H1 (cell line): Measurements from ENCODE around the gene HRH3. TPM values are rescaled to one million over a fixed set of nuclear protein-coding genes. Genes with fewer than 3 reads are reported as not detected.

Experiments
- CTCF ChIA-PET: fragments of 300-600 bp; sonication (Branson Sonifier 250); formaldehyde crosslinking; loops from one replicate; lab custom pipeline; 2021; ENCODE audit not compliant: partially characterized antibody; lab: Charles Lee
- POLR2A ChIA-PET: fragments of 300-600 bp; sonication (Branson Sonifier 250); formaldehyde crosslinking; loops from one replicate; lab custom pipeline; 2021; ENCODE audit warnings: inconsistent platforms; ENCODE audit not compliant: partially characterized antibody; lab: Charles Lee
- DNase-seq, 2 experiments: peaks; one replicate each; pipeline versions ENCODE4 v3.0.0 to v3.0.0-alpha.2; 2010 to 2022; ENCODE audit warnings: low spot score in 2 of 2, low read depth in 1 of 2, mixed read lengths in 1 of 2
- FAIRE-seq: peaks from 2 replicates; lab custom pipeline; 2011; peaks lifted over from hg19 to GRCh38; lab: Jason Lieb, UNC
- H2AFZ ChIP-seq: 2 replicates; pipeline ENCODE4 v1.8.1; 2012; ENCODE audit warnings: low read length, inconsistent platforms
- H2AK5ac ChIP-seq: 2 replicates; pipeline ENCODE4 v1.6.1; 2013; ENCODE audit warnings: low read depth, low read length
- H2BK120ac ChIP-seq: replicated peaks from 2 replicates; pipeline ENCODE3; 2013; ENCODE audit warnings: low read depth, low read length, inconsistent platforms
- H2BK12ac ChIP-seq: 2 replicates; pipeline ENCODE4 v1.6.1; 2013; ENCODE audit warnings: low read depth, low read length
- H2BK15ac ChIP-seq: 2 replicates; pipeline ENCODE4 v1.6.1; 2013; ENCODE audit warnings: low read length
- H2BK20ac ChIP-seq: 2 replicates; pipeline ENCODE4 v1.6.1; 2013; ENCODE audit warnings: low read length
- H2BK5ac ChIP-seq: 2 replicates; pipeline ENCODE4 v1.6.1; 2013; ENCODE audit warnings: low read depth, low read length
- H3K14ac ChIP-seq: 2 replicates; pipeline ENCODE4 v1.6.1; 2013; ENCODE audit warnings: inconsistent platforms; ENCODE audit not compliant: insufficient read length
- H3K18ac ChIP-seq: 2 replicates; pipeline ENCODE4 v1.6.1; 2013; ENCODE audit warnings: low read length; ENCODE audit errors: extremely low read depth
- H3K23ac ChIP-seq: 2 replicates; pipeline ENCODE4 v1.6.1; 2013; ENCODE audit warnings: inconsistent platforms; ENCODE audit not compliant: insufficient read length
- H3K23me2 ChIP-seq: 2 replicates; pipeline ENCODE4 v1.6.1; 2013; ENCODE audit warnings: low read depth, low read length
- H3K27ac ChIP-seq: 2 replicates; pipeline ENCODE4 v1.6.1; 2011; ENCODE audit warnings: low read depth, low read length, inconsistent platforms
- H3K27me3 ChIP-seq, 4 experiments: replicated peaks in 1 of 4; 1 replicate in 1 of 4; 2 replicates in 3 of 4; pipeline versions ENCODE4 v1.6.1 to v1.8.1; 2011 to 2013; ENCODE audit warnings: low read length in 3 of 4, mild to moderate bottlenecking in 3 of 4, inconsistent platforms in 2 of 4, mixed read lengths in 2 of 4, moderate library complexity in 1 of 4; ENCODE audit not compliant: control insufficient read depth in 3 of 4, insufficient read depth in 3 of 4; ENCODE audit errors: extremely low read depth in 1 of 4
- H3K36me3 ChIP-seq, 4 experiments: 2 replicates each; pipeline versions ENCODE4 v1.6.1 to v1.8.1; 2011 to 2013; ENCODE audit warnings: mild to moderate bottlenecking in 4 of 4, low read length in 3 of 4, moderate library complexity in 2 of 4, control low read depth in 1 of 4, inconsistent platforms in 1 of 4; ENCODE audit not compliant: insufficient read depth in 4 of 4, control insufficient read depth in 2 of 4
- H3K4ac ChIP-seq: replicated peaks from 2 replicates; pipeline ENCODE3; 2013; ENCODE audit warnings: low read length, low read depth, mixed read lengths, inconsistent platforms; ENCODE audit not compliant: insufficient read length
- H3K4me1 ChIP-seq, 4 experiments: replicated peaks in 1 of 4; 1 replicate in 1 of 4; 2 replicates in 3 of 4; pipeline versions ENCODE4 v1.6.1 to v1.8.1; 2011 to 2013; ENCODE audit warnings: low read length in 3 of 4, inconsistent platforms in 2 of 4, mixed read lengths in 1 of 4; ENCODE audit not compliant: insufficient read depth in 4 of 4, control insufficient read depth in 3 of 4
- H3K4me2 ChIP-seq, 2 experiments: 2 replicates each; pipeline versions ENCODE4 v1.6.1 to v1.8.1; 2011 to 2013; ENCODE audit warnings: low read depth in 2 of 2, low read length in 2 of 2, control low read depth in 1 of 2, inconsistent platforms in 1 of 2, mild to moderate bottlenecking in 1 of 2; ENCODE audit not compliant: insufficient read depth in 1 of 2
- H3K4me3 ChIP-seq, 4 experiments: fragments of 200-600, 300-600 bp in 1 of 4; sonication (generic), shearing (Covaris generic), sonication (Bioruptor Twin) in 1 of 4; 2 replicates each; pipeline versions ENCODE4 v1.5.1 to v1.8.1; 2011 to 2016; ENCODE audit warnings: low read length in 4 of 4, low read depth in 3 of 4, control low read depth in 2 of 4, inconsistent platforms in 2 of 4, mild to moderate bottlenecking in 2 of 4, mixed read lengths in 1 of 4, moderate library complexity in 1 of 4; ENCODE audit not compliant: insufficient read depth in 2 of 4; ENCODE audit errors: extremely low read depth in 1 of 4
- H3K56ac ChIP-seq: replicated peaks from 2 replicates; pipeline ENCODE3; 2013; ENCODE audit warnings: low read depth, mild to moderate bottlenecking, mixed read lengths, low read length, inconsistent platforms; ENCODE audit not compliant: insufficient read length
- H3K79me1 ChIP-seq: 2 replicates; pipeline ENCODE4 v1.6.1; 2013; ENCODE audit warnings: low read depth, low read length, control low read depth
- H3K79me2 ChIP-seq, 2 experiments: 2 replicates each; pipeline versions ENCODE4 v1.6.1 to v1.8.1; 2012 to 2013; ENCODE audit warnings: low read length in 2 of 2, mild to moderate bottlenecking in 2 of 2, inconsistent platforms in 1 of 2; ENCODE audit not compliant: insufficient read depth in 2 of 2, control insufficient read depth in 1 of 2
- H3K9ac ChIP-seq, 4 experiments: replicated peaks in 1 of 4; 1 replicate in 1 of 4; 2 replicates in 3 of 4; pipeline versions ENCODE4 v1.6.1 to v1.8.1; 2011 to 2013; ENCODE audit warnings: low read depth in 3 of 4, low read length in 3 of 4, control low read depth in 2 of 4, mild to moderate bottlenecking in 2 of 4, moderate library complexity in 2 of 4, inconsistent platforms in 1 of 4; ENCODE audit errors: extremely low read depth in 1 of 4
- H3K9me3 ChIP-seq, 2 experiments: 2 replicates each; pipeline versions ENCODE4 v1.6.1 to v1.8.1; 2012 to 2013; ENCODE audit warnings: mild to moderate bottlenecking in 2 of 2, moderate library complexity in 2 of 2, control low read depth in 1 of 2, inconsistent platforms in 1 of 2, low read depth in 1 of 2, low read length in 1 of 2, mixed read lengths in 1 of 2; ENCODE audit not compliant: insufficient read depth in 2 of 2
- H4K20me1 ChIP-seq, 2 experiments: replicated peaks in 1 of 2; 2 replicates each; pipeline versions ENCODE3 to v1.8.1; 2011 to 2013; ENCODE audit warnings: inconsistent platforms in 2 of 2, low read length in 2 of 2, mild to moderate bottlenecking in 1 of 2; ENCODE audit not compliant: insufficient read depth in 2 of 2, control insufficient read depth in 1 of 2
- H4K5ac ChIP-seq: 2 replicates; pipeline ENCODE4 v1.6.1; 2013; ENCODE audit warnings: low read length, low read depth, mixed read lengths, inconsistent platforms; ENCODE audit not compliant: insufficient read length
- H4K8ac ChIP-seq: 2 replicates; pipeline ENCODE4 v1.8.0; 2013; ENCODE audit warnings: mild to moderate bottlenecking, moderate library complexity, low read length, inconsistent platforms; ENCODE audit not compliant: insufficient read depth; ENCODE audit errors: extremely low read depth
- H4K91ac ChIP-seq: replicated peaks from 2 replicates; pipeline ENCODE3; 2013; ENCODE audit warnings: low read length, mixed read lengths, inconsistent platforms; ENCODE audit not compliant: insufficient read length
- CHD1 ChIP-seq: IDR thresholded peaks from 2 replicates; pipeline ENCODE4 v1.6.1; 2012; ENCODE audit warnings: low read depth, low read length, improper control_type of control experiment
- CHD2 ChIP-seq: IDR thresholded peaks from 2 replicates; pipeline ENCODE4 v1.6.1; 2012; ENCODE audit warnings: low read length, improper control_type of control experiment
- JUN ChIP-seq: IDR thresholded peaks from 2 replicates; pipeline ENCODE4 v1.6.1; 2011; ENCODE audit warnings: low read depth, mild to moderate bottlenecking, improper control_type of control experiment, low read length
- JUND ChIP-seq: IDR thresholded peaks from 2 replicates; pipeline ENCODE4 v1.6.1; 2011; ENCODE audit warnings: mild to moderate bottlenecking, improper control_type of control experiment, low read length
- KDM4A ChIP-seq: IDR thresholded peaks from one replicate; pipeline ENCODE4 v1.7.1; 2012; ENCODE audit warnings: low read depth, mild to moderate bottlenecking, moderate library complexity, low read length, inconsistent platforms; ENCODE audit not compliant: severe bottlenecking
- RFX5 ChIP-seq: IDR thresholded peaks from 2 replicates; pipeline ENCODE4 v1.6.1; 2011; ENCODE audit warnings: low read depth, low read length, improper control_type of control experiment, borderline replicate concordance
- WGBS, 2 experiments: shearing (Covaris generic) in 1 of 2; methylation state at CpG; one replicate each; pipeline versions ENCODE4 v1.1.6 to v1.1.7; 2013 to 2015; ENCODE audit warnings: low lambda C conversion rate in 2 of 2, mixed read lengths in 2 of 2, inconsistent platforms in 1 of 2, low coverage in 1 of 2, missing lambda C conversion rate in 1 of 2; ENCODE audit not compliant: insufficient replicate concordance in 2 of 2, insufficient coverage in 1 of 2, insufficient read length in 1 of 2; ENCODE audit errors: extremely low coverage in 1 of 2, missing lambda C conversion rate in 1 of 2; 5-methylcytosine and 5-hydroxymethylcytosine counted together
- polyA plus RNA-seq, 7 experiments: library from polyadenylated mRNA; depleted of rRNA in 3 of 7; stranded (reverse) in 5 of 7; unstranded in 2 of 7; fragments of >200 nt in 5 of 7; fragments of 200-250 nt in 2 of 7; gene quantifications; 1 replicate in 5 of 7; 2 replicates in 1 of 7; 4 replicates in 1 of 7; pipeline versions ENCODE4 v1.2.1 to v1.2.3, GENCODE V29; 2011 to 2013; ENCODE audit warnings: missing spikeins in 2 of 7, mixed read lengths in 2 of 7
- total RNA-seq: library from RNA; stranded (reverse); fragmentation: NEBNext Ultra II Directional; extraction: Animal tissue kit (Norgen Biotek cat#: 25700); gene quantifications from 2 replicates; pipeline ENCODE4 v1.2.1, GENCODE V29; 2021
- TF ChIP-seq, protein P1 (sequence below): IDR thresholded peaks from 2 replicates; pipeline ENCODE4 v1.6.1; 2012; ENCODE audit warnings: inconsistent platforms
- TF ChIP-seq, protein P2 (sequence below): IDR thresholded peaks from 2 replicates; pipeline ENCODE4 v1.6.1; 2011; ENCODE audit warnings: low read depth, mild to moderate bottlenecking, low read length; ENCODE audit not compliant: insufficient read depth

HRH3 gene
- total and polyA plus RNA-seq, 2 of the 8 experiments (the other 6 are each of a cell fraction or from before 2014, with no cell fraction given), result 2.0 to 4.5 TPM

DNA sequence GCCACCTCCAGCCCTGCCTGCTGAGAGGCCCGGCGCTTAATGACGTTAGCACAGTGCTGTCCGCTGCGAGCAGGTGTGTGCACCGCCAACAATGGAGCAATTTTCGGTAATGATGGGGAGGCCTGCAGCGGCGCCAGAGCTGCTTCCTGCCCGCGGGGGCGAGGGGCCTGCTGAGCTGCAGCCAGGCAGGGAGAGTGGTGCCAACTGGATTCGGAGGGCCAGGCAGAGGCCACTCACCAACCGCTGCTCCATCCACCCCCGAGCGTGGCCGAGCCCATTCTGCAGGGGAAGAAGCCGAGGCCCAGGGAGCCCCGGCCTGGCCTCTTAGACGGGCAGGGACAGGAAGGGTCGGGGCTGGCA lies 9.6 kb downstream of the HRH3 start:
- no peak for DNase-seq
- Histone ChIP-seq H2BK120ac (no peak overlapping the region), H3K18ac (no peak overlapping the region), H3K14ac (no peak overlapping the region), H3K79me1 (no peaks in the 10 kb centered on the region), H3K27ac (no peak overlapping the region), H3K4ac (no peak overlapping the region), H4K5ac (no peak overlapping the region), H3K9me3 (no peaks in the 10 kb centered on the region), H2BK12ac (no peak overlapping the region), H4K20me1 (peaks cover 0 to 2% of the 10 kb centered on the region in 2 experiments), H3K56ac (no peak overlapping the region), H3K4me1 (peaks cover 0 to 3% (median 0%) of the 10 kb centered on the region in 4 experiments; a peak in 1 of 7 replicates), H3K36me3 (no peaks in the 10 kb centered on the region), H2AFZ (no peak overlapping the region), H3K79me2 (no peaks in the 10 kb centered on the region), H3K9ac (no peak overlapping the region), H4K91ac (no peak overlapping the region), H3K4me2 (no peak overlapping the region), H3K23me2 (no peaks in the 10 kb centered on the region), H3K27me3 (no peaks in the 10 kb centered on the region; a peak in 2 of 7 replicates), H2BK15ac (no peak overlapping the region), H2BK5ac (no peak overlapping the region), H3K4me3 (no peak overlapping the region), H2BK20ac (no peak overlapping the region), H3K23ac (no peak overlapping the region), H2AK5ac (no peak overlapping the region), H4K8ac (peak overlapping the region; percentile 31; the same call in 1 of the 2 replicates)
- 92% methylated on average over 21 of the region's 21 CpGs; no CpG with 5 or more reads in 1 of the 2 experiments for WGBS, 2 experiments
- ChIA-PET POLR2A (interaction anchor here (1.0 kb wide), 1 partner anchor 47 kb away, joined by 3 read pairs; no protein-coding TSS in a partner anchor), CTCF (interaction anchor here (1.0 to 2.5 kb wide), 5 partner anchors 8 to 200 kb away, joined by 3 to 9 read pairs (median 5); no protein-coding TSS in a partner anchor)
- FAIRE-seq, result no peak
- TF ChIP-seq JUN (no peak), KDM4A (no peak), CHD2 (no peak), CHD1 (no peak), RFX5 (no peak), JUND (no peak)
- TF ChIP-seq, protein P1, sequence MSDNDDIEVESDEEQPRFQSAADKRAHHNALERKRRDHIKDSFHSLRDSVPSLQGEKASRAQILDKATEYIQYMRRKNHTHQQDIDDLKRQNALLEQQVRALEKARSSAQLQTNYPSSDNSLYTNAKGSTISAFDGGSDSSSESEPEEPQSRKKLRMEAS, result no peak
- TF ChIP-seq, protein P2, sequence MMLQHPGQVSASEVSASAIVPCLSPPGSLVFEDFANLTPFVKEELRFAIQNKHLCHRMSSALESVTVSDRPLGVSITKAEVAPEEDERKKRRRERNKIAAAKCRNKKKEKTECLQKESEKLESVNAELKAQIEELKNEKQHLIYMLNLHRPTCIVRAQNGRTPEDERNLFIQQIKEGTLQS, result no peak
